ENCODE measurements around the gene IMP3. TPM values are rescaled to one million over a fixed set of nuclear protein-coding genes. Genes with fewer than 3 reads are reported as not detected.

IMP3 gene
- total RNA-seq, 1 experiment from 2014 or later = 58.0 TPM

Other genes starting within 250 kb of the IMP3 start
- 32.5 and 45.5 TPM in 2 replicates for gene SIN3A, start 188.5 kb downstream of the IMP3 start, total RNA-seq (2022)
- gene PTPN9, start 60.9 kb downstream of the IMP3 start, total RNA-seq (2022) = 31.6 and 33.0 TPM in 2 replicates
- 23.9 and 28.9 TPM in 2 replicates for gene SNUPN, start 14.5 kb downstream of the IMP3 start, total RNA-seq (2022)
- 14.3 and 15.2 TPM in 2 replicates for gene SNX33, start 7.7 kb upstream of the IMP3 start, total RNA-seq (2022)
- gene CSPG4, start 72.6 kb upstream of the IMP3 start, total RNA-seq (2022) = 0.05 and 0.21 TPM in 2 replicates
- 28.3 and 36.4 TPM in 2 replicates for gene UBE2Q2, start 203.2 kb upstream of the IMP3 start, total RNA-seq (2022)